HEK293T (cell line): ENCODE data around the gene SLF2.

Experiments used
- BHLHE40 ChIP-seq: fragments of 450-650 bp; IDR thresholded peaks from 2 replicates; pipeline ENCODE4 v1.6.1; 2016; ENCODE audit warnings: mild to moderate bottlenecking, moderate library complexity, borderline replicate concordance
- ELF4 ChIP-seq: fragments of 450-650 bp; IDR thresholded peaks from 2 replicates; pipeline ENCODE4 v1.6.1; 2017; ENCODE audit warnings: antibody characterized with exemption
- HDGF ChIP-seq: fragments of 450-650 bp; IDR thresholded peaks from 2 replicates; pipeline ENCODE4 v1.6.1; 2017; ENCODE audit warnings: antibody characterized with exemption, borderline replicate concordance
- L3MBTL2 ChIP-seq: fragments of 450-650 bp; conservative IDR thresholded peaks from 2 replicates; pipeline ENCODE4 v1.6.1; 2016; ENCODE audit warnings: mild to moderate bottlenecking
- LEF1 ChIP-seq: fragments of 450-650 bp; IDR thresholded peaks from 2 replicates; pipeline ENCODE4 v1.6.1; 2017; ENCODE audit warnings: mild to moderate bottlenecking, borderline replicate concordance
- SP1 ChIP-seq: fragments of 450-650 bp; IDR thresholded peaks from 2 replicates; pipeline ENCODE4 v1.6.1; 2017
- TARDBP ChIP-seq: fragments of 450-650 bp; IDR thresholded peaks from 2 replicates; pipeline ENCODE4 v1.6.1; 2016
- TF ChIP-seq, protein P1 (sequence below): fragments of 450-650 bp; IDR thresholded peaks from 2 replicates; pipeline ENCODE4 v1.6.1; 2016

DNA sequence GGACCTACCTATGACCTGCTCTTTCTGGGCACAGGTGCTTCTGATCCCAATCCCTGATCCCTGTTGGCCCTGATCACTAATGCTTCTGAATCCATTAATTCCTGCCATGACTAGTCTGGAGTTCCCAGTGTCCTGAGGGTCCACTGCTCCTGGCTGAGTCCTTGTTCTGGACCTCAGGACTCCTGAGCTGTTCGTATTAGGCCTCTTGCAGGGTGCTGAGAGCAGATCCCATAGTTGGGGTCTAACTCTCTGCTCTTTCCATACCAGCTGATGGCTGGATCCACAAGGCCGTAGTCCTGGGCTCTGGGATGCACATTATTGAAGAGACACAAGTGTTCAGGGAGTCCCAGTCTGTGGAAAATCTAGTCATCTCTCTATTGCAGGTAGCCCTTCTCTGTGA is 67.5 kb downstream of the SLF2 start:
- no peak for TF ChIP-seq HDGF
- no peak for TF ChIP-seq SP1
- TF ChIP-seq L3MBTL2, result no peak
- TF ChIP-seq TARDBP, result no peak
- no peak for TF ChIP-seq ELF4
- TF ChIP-seq, protein P1, sequence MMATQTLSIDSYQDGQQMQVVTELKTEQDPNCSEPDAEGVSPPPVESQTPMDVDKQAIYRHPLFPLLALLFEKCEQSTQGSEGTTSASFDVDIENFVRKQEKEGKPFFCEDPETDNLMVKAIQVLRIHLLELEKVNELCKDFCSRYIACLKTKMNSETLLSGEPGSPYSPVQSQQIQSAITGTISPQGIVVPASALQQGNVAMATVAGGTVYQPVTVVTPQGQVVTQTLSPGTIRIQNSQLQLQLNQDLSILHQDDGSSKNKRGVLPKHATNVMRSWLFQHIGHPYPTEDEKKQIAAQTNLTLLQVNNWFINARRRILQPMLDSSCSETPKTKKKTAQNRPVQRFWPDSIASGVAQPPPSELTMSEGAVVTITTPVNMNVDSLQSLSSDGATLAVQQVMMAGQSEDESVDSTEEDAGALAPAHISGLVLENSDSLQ, result no peak
- TF ChIP-seq BHLHE40, result no peak
- TF ChIP-seq LEF1, result no peak
